CD4-positive, alpha-beta T cell treated with Interleukin-15 for 4 hours (primary cell): ENCODE measurements around the gene AATF.
A peak's percentile ranks its signal among the peaks of the same experiment; 100 is the strongest.

ENCODE experiments used
- DNase-seq: peaks from one replicate; pipeline ENCODE4 v3.0.0-alpha.2; 2020; ENCODE audit warnings: low spot score

The AATF gene, protein sequence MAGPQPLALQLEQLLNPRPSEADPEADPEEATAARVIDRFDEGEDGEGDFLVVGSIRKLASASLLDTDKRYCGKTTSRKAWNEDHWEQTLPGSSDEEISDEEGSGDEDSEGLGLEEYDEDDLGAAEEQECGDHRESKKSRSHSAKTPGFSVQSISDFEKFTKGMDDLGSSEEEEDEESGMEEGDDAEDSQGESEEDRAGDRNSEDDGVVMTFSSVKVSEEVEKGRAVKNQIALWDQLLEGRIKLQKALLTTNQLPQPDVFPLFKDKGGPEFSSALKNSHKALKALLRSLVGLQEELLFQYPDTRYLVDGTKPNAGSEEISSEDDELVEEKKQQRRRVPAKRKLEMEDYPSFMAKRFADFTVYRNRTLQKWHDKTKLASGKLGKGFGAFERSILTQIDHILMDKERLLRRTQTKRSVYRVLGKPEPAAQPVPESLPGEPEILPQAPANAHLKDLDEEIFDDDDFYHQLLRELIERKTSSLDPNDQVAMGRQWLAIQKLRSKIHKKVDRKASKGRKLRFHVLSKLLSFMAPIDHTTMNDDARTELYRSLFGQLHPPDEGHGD

GRCh38 chr17:36948717-36949460 is at the start of gene AATF:
AATF (plus strand) TSS chr17:36948954; CDS start chr17:36949126, 172 bp downstream.
- DNase-seq = peak; percentile 96

GRCh38 chr17:36899250-36900159 is 49.2 kb upstream of the AATF start:
- no peak for DNase-seq

DNA sequence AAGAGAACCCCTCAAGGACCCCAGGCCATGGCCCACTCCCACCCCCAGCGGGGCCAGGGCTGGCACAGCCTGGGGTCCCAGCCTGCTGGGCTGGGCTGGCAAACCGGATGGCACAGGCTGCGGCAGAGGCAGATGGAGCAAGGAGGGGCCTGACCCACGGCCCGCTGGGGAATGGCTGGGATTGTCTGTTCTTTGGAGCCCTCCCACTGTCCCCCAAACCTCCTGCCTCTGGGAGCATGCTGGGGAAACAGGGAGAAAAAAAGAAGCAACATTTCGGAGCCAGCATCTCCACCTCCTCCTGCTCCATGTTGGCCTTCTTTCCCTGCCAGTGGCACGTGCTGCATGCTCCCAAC is 48.6 kb upstream of the AATF start:
- DNase-seq = no peak

- no peak for DNase-seq
Observed at GRCh38 chr17:36901506-36901905, 47.2 kb upstream of the AATF start.

DNA sequence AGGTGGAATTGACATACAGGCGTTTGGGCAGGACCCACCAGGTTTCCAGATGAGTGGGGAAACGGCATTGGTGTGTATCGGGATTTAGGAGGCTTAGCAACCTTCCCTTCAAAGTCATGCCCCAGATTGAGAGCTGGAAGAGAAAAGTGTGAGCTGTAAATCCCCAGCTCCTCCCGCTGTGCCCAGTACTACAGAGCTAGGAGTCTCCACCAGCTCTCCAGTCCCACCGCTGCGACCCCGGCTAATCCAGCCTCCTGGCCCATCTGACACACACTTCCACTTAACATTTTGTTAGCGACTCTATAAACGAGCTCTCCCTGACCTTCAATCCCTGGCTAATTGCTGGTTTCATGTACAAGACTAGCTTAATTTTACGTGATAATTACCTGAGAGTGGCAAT is 41.3 kb upstream of the AATF start:
- no peak for DNase-seq

DNA sequence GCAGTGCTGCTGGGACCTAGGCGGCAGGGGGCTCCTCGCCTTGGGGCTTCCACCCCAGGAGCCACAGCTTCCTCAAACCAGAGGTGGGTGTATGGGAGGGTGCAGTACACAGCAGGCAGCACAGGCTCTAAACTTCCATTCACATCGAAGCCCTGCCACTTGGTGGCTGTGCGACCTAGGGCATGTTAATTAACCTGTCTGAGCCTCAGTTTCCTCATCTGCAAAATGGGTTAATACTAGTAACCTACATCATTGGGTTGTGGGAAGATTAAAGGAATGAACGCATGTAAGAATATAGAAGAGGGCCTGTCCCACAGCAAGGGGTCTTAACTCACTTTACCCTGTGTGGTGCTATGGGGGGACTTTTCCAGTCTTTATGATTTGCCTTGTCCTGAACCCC is 38.2 kb upstream of the AATF start:
- no peak for DNase-seq

DNA sequence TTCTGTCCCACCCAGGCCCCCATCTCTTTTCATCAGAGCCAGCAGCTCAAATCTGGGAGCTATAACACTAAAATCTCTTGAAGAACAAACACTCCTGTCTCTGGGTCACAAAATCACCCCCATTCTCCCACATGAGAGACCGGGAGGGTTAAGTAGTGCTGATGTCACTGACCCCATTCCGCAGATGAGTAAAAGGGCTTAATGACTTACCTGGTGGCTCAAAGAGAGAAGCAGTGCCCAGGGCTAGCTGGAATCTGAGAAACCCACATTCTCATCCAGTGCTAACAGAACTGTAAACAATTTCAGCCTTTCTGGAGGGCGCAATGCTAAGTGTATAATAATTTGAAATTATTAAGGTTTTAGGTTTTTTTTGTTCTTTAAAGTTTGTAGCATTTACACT is 37.8 kb upstream of the AATF start:
- no peak for DNase-seq

GRCh38 chr17:36913132-36913531 is 35.6 kb upstream of the AATF start:
- no peak for DNase-seq

DNA sequence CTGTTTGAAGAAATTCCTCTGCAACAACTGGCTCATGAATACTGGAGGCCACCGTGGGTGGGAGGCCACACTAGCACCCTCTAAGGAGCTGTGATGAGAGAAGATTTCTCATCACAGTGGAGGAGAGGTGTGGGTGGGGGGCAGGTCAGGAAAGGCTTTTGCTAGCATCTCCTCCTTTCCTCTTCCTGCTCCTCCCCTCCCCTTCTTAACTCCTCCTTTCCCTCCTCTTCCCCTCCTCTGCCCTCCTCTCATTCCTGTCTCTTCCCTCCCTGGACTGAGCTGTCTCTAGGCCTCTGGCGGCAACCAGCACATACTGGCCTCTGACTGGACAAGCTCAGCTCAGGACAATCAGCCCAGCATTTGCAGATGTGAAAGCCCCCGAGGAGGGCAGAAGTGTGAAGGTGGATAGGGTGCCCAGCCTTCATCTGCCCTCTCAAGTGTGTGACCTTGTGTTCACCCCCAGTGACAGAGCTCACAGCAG is 30.5 kb upstream of the AATF start:
- DNase-seq = no peak

- no peak for DNase-seq
Observed at GRCh38 chr17:36919407-36919968, 29.3 kb upstream of the AATF start.

DNA sequence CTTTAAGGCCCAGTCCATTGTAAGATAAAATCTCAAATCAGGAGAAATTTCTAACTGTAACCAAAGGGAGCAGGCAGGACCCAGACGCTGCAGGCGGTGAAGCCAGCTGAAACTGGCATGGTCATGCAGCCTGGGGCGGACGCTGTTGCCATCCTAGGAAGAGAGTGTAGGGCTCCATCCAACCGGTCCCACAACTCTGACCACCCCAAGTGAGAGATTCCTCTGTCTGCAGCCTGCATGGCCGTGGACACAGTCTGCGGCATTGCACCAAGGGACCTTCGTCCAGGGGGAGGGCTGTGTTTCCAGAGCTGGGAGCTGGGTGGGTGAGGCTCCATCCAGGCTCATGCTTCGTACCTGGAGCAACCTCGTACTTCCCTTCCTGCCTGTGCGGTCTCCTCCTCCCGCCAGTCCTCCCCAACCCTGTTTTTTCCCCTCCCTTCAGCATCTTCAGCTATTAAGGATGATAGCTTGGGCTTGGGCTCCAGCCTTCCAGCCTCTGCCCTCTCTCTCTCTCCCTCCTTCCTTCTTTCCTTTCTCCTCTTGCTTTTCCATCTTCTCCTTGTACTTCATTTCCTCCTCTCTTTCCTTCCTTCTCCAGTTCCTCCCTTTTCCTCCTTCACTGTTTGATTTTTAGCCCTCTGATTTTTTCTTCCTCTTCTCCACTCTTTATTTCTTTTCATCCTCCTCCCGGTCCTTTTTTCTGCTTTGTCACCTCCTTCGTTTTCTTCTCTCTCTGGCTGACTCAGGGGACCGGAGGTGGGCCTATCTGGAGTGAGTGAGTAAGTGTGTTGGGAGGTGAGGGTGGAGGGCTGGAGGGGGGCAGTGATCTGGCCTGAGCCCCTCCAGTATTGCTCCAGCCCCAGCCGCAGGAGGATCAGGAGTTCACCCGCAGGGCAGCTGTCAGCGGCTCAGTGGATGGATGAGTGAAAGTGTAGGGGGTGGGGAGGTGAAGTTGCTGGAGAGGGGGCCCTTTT is 28.4 kb upstream of the AATF start:
- DNase-seq = no peak

GRCh38 chr17:36921095-36921851 is 27.5 kb upstream of the AATF start:
- no peak for DNase-seq

GRCh38 chr17:36922175-36922574 is 26.6 kb upstream of the AATF start:
- no peak for DNase-seq

DNA sequence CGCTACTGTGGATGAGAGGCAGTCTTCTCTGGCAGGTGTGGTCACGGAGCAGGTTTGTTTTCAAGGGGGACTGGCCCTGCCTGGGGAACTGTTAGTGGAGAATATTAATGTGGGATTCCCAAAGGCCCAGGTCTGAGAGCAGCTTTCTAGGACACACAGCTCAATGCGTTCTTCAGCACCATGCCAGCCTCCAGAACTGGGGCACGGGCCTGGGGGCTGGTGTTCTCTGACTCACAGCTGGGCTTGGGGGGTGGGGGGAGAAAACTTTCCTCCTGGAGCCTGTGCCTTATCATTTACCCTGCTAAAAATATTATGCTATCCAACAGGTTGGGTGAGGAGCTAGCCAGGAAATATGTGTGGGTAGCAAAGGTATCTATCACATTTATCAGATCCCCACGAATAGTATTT is 24.9 kb upstream of the AATF start:
- no peak for DNase-seq

GRCh38 chr17:36926226-36926625 is 22.5 kb upstream of the AATF start:
- DNase-seq = no peak

DNA sequence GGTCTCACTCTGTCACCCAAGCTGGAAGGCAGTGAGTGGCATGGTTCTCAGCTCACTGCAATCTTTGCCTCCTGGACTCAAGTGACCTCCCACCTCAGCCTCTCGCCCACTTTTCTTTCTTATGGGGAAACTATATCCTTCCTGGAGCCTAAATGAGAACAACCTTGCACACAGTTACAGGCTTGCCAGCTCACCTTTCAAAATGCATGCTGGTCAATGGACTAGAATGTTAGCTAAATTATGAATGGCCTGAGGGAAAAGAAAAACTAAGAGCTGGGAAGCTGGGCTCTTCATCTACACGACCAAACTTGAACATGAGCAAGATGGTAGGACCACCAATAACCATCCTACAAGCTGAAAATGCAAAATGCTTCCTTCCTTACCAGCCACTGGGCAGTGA is 22.1 kb upstream of the AATF start:
- no peak for DNase-seq

- no peak for DNase-seq
Observed at GRCh38 chr17:36928471-36929345, 20.0 kb upstream of the AATF start.

GRCh38 chr17:36929851-36930582 is 18.7 kb upstream of the AATF start:
- no peak for DNase-seq
